HG02885 (cell line): ENCODE measurements around the gene SLC25A23.

Experiments used
- ATAC-seq: cut with Tn5 transposase; IDR thresholded peaks from one replicate; pipeline ENCODE4 v1.9.1; 2021; ENCODE audit warnings: mild to moderate bottlenecking; ENCODE audit not compliant: unreplicated experiment, poor library complexity

SLC25A23 gene

GRCh38 chr19:6427131-6427530, 32.5 kb downstream of the SLC25A23 start:
- ATAC-seq: no peak

- no peak for ATAC-seq
Measured at GRCh38 chr19:6425732-6426620, 33.6 kb downstream of the SLC25A23 start.

GRCh38 chr19:6424939-6425731, 34.5 kb downstream of the SLC25A23 start:
- peak; percentile 87 for ATAC-seq

DNA sequence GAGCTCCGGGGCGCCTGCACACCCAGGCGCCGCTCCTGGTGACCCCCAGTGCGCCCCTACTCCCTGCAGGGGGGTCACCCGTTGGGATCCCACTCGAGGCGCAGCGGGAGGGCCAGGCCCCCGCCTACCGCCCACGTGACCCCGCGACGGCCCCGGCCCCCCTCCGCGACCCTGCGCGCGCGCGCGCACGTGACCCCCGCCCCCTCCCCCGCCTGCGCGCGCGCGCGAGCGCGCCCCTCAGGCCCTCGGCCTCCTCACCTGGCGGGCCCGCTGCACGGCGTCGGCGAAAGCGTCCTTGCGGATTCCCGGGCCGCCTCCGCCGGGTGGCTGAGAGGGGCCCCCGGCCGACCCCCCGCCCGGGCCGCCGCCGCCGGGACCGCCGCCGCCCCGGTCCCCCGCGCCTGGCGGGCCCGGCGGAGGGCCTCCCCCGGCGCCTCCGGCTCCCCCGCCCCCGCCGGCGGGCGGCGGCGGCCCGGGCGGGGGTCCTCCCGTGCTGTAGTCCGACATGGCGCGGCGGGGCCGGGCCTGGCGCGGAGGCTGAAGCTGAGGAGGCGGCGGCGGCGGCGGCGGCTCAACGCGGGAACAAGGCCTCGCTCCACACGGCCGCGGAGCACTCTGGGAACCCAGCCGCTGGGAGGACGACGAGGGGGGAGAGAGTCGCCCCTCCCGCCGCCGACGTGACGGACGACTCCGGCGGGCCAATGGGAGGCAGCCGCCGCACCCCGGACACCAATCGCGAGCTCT, 35.2 kb downstream of the SLC25A23 start, which contains the start of gene KHSRP:
TSS of gene KHSRP (minus strand) at position 617 of the 744 bp plus-strand sequence. CDS start at position 507, 110 bp downstream.
- no peak for ATAC-seq

- ATAC-seq: no peak
Measured at GRCh38 chr19:6423499-6424194, 35.9 kb downstream of the SLC25A23 start.

DNA sequence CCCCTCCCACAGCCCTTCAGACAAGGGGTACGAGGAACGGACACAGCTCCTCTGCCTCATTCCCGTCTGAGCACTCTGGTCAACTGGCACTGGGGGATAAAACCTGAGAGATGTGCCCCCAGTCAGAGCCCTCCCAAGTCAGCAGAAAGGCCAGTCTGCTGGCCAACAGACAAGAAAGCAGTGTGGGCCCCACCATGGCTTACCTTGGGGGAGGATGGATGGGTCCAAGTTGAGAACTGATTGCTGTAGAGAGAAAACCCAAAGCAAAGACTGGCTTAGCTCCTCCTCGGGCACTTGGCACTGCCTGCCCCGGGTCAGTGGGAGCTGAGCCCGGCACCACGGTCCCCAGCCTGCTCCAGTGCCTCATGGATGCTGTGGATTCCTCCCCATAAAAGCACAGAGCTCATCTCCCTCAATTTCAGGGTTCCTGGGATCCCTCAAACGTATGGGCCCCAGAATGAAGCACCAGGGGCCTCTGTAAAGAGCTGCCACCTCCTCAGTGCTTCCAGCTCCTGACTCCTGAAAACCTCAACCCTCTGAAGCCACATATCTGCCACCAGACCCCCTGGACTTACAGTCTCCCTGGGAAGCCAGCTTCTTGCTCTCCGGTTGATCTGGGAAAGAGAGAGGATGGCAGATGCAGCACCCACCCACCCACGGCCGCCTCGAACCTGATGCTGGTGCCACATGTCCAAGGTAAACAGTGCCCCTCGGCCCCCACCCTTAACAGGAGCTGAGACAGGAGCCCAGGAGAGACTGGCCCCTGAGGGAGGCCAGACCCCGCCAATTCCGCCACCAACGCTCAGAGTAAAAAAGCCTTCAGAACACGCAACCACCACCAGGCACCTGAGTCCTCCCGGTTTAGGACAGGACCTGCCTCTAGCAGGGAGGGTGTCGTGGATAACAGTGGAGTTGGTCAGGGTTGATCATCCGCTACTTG, 38.2 kb downstream of the SLC25A23 start:
- no peak for ATAC-seq

DNA sequence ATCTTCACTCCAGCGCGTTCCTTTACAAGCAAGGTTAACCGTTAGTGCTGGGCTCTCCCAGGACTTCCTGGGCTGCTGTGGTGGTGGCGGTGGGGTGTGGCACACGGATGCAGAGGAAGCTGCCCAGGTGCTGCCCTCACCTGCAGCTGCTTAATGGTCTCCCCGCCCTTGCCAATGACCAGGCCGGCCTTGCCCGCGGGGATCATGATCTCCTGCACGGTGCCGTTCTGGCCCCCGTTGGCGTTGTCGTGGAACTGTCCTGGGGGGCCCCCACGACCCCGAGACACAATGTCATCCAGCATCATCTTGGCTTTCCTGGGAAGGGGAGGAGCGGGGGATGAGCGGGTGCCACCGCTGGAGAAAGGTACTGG, 41.0 kb downstream of the SLC25A23 start:
- ATAC-seq: no peak

DNA sequence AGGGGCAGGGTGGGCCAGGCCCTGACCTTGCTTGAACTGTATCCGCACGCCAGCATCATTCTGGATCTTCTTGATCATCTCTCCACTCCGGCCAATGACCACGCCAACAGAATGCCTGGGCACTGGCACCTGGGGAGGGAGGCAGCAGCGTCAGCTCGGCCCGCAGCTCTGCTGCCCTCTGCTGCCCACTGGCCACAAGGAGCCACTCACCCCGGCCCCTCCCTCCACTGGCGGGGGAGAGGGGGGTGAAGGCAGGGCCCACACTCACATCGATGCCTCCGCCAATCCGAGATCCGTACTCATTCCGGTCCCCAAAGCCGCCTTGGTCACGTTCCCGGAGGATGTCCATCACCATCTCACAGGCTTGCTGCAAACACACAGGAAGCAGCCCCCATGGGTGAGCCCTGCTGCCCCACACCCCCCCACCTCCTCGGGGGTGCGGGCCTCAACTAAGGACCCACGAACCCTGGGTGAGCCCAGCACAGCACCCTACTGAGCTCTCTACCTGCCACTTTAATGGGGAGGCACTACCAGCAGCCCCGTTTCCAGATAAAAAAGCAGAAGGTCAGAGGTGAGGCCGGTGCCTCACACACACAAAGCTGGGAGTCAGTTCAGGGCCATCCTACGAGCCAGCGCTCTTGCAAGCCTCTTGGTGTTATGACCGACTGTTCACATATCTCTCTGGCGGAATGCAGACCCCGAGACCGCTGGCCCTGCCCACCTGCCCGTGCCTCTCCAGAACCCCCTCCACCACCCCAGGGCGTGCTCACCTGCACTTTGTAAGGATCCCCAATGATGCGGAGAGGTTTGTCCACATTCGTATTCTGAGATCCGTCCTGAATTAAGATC, 41.7 kb downstream of the SLC25A23 start:
- no peak for ATAC-seq

GRCh38 chr19:6416658-6417405, 42.8 kb downstream of the SLC25A23 start:
- ATAC-seq: no peak

- ATAC-seq: no peak
Measured at GRCh38 chr19:6415591-6416190, 43.9 kb downstream of the SLC25A23 start.

DNA sequence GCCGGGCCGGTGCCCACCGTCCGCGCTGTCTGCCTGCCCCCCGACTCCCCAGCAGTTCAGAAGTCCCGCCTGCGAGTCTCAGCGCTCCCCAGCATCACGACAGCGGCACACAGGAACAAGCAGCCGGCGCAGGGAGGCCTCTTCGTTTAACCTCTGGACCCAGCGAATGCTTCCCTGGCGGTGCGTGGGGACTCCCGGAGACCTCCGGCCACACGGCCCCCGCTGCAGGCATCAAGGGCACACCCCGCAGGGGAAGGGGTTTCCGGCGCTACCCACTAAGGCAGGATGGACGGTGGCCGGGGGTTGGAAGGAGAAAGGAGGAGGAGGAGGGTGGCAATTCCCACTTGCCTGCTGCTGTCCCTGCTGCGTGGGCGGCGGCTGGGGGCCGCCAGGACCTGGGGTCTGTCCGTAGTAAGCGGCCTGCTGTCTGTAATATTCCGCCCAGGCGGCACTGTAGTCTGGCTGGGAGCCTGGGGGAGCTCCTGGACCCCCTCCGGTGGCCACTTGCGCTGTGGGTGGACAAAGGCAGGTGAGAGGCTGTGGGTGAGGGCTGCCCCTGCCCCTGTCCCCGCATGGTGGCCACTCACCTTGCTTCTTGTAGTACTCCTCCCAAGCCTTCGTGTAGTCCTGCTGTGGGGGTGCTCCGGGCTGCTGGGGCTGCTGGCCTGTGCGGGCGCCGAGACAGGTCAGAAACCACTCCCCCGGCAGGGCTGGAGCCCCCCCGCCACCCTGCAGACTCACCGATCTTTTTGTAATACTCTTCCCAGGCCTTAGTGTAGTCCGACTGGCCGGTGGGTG, 44.6 kb downstream of the SLC25A23 start:
- ATAC-seq: no peak

GRCh38 chr19:6413721-6414643, 45.6 kb downstream of the SLC25A23 start:
- ATAC-seq: no peak

GRCh38 chr19:6413291-6413690, 46.3 kb downstream of the SLC25A23 start:
- ATAC-seq: no peak

- no peak for ATAC-seq
Measured at GRCh38 chr19:6412447-6413091, 47.0 kb downstream of the SLC25A23 start.

DNA sequence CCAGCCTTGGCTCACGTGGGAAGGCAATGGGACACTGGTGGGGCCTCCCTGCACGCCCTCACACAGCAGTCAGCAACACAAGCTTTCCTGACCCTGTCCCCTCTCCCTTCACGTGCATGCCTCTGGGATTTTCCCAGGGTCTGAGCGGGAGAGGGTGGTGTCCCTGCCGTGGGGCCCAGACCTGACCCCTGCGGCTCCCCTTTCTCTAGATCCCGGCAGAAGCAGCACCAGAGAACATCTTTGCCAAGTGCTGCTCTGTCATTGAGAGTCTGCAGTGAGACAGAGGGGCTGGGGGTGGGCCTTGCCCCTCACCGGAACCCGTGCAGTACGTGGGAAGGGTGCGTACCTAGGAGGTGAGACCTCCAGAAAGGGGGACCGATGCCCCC, 47.5 kb downstream of the SLC25A23 start:
- no peak for ATAC-seq
